BJ (cell line): ENCODE measurements around the gene SYNGR3. TPM values are rescaled to one million over a fixed set of nuclear protein-coding genes. Genes with fewer than 3 reads are reported as not detected.

Experiments
- CTCF ChIA-PET: fragments of 350-600 bp; formaldehyde crosslinking; extraction: SDS; loops from one replicate; lab custom pipeline; 2021; ENCODE audit warnings: antibody characterized with exemption, inconsistent platforms; lab: Yijun Ruan, JAX
- POLR2A ChIA-PET: fragments of 300-600 bp; sonication (Branson Sonifier 250); formaldehyde crosslinking; extraction: SDS; loops from one replicate; lab custom pipeline; 2021; ENCODE audit warnings: antibody characterized with exemption; lab: Charles Lee
- DNase-seq: peaks from one replicate; pipeline ENCODE4 v3.0.0-alpha.2; 2011; ENCODE audit warnings: low read depth
- H3K27me3 ChIP-seq: 2 replicates; pipeline ENCODE4 v1.6.0; 2011; ENCODE audit warnings: low read length; ENCODE audit not compliant: control insufficient read depth, insufficient read depth
- H3K36me3 ChIP-seq: 2 replicates; pipeline ENCODE4 v1.5.1; 2011; ENCODE audit warnings: low read length; ENCODE audit not compliant: control insufficient read depth, insufficient read depth
- H3K4me3 ChIP-seq: 2 replicates; pipeline ENCODE4 v1.5.1; 2011; ENCODE audit warnings: low read depth, mild to moderate bottlenecking, control low read depth, low read length
- CTCF ChIP-seq: IDR thresholded peaks from 2 replicates; pipeline ENCODE4 v1.5.1; 2011; ENCODE audit warnings: low read depth, mild to moderate bottlenecking, control low read depth, inconsistent platforms, low read length, moderate library complexity; ENCODE audit not compliant: insufficient read depth
- polyA plus RNA-seq: library from polyadenylated mRNA; depleted of rRNA; stranded (reverse); fragments of >200 nt; gene quantifications from 2 replicates; pipeline ENCODE4 v1.2.3, GENCODE V29; 2011

SYNGR3 gene
- polyA plus RNA-seq, 1 experiment: 3.3 TPM

DNA sequence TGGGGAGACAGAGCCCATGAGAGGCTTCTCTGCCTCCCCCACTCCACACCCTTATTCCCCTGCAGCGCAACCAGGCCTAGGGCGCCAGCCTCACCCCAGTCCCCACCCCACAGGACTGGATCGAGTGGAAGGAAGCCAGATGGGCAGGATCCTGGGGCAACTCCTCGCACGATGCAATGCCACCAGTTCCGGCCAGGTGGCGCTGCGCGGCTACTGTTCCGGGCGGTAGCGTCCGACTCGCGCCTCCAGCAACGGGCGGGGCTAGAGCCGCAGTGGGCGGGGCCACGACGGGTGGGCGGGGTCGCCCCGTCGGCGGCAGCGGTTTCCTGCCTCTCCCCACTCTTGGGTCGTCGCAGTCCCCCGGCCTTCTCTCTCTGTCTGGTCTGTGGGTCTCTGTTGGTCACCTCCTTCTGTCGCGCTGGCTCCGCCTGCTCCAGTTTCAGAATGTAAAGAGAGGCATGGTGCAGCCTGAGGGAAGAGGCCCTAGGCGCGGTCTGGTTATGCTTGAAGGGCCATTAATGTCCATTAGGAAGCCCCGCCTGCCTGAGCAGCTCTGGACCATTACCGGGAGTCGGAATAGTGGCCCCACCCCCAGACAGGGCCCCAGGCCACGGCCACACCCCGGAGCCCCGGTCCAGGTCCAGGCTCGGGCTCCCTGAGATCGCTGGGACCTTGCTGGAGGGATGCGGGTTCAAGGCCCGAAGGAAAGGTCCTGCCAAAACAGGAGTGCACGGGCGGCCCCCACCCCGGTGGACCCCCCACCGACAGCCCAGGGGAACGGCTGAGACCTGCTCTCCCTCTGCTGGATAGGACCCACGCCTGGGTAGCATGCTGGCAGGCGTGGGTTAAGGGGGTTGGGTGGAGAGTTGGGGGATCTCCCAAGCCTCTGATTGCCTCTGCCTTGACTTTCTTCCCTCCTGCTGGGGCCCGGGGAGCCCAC lies 33.6 kb downstream of the SYNGR3 start:
- peaks cover 6% of the 10 kb centered on the region; the same call in 1 of the 2 replicates for H3K27me3 ChIP-seq
- POLR2A ChIA-PET: interaction anchor here (0.6 to 1.5 kb wide), 3 partner anchors 117 to 153 kb away, joined by 4 to 22 read pairs (median 5); partner anchors contain the start of gene TRAF7
- CTCF ChIA-PET: interaction anchor here (0.6 to 4.2 kb wide), 42 partner anchors 9 to 1055 kb away, joined by 3 to 34 read pairs (median 5); partner anchors contain the start of genes NTHL1, TRAF7 and TSC2
- H3K36me3 ChIP-seq: no peaks in the 10 kb centered on the region
- H3K4me3 ChIP-seq: peak overlapping the region; percentile 18
- DNase-seq: no peak
- peak; percentile 89 for TF ChIP-seq CTCF

- no peak for TF ChIP-seq CTCF
- peaks cover 4% of the 10 kb centered on the region; the same call in 1 of the 2 replicates for H3K27me3 ChIP-seq
- ChIA-PET POLR2A (interaction anchor here (1.5 kb wide), 1 partner anchor 131 kb away, joined by 4 read pairs; the partner anchor contains the start of gene TRAF7), CTCF (interaction anchor here (0.6 to 4.2 kb wide), 19 partner anchors 8 to 130 kb away, joined by 3 to 34 read pairs (median 8); partner anchors contain the start of genes NTHL1 and TSC2)
- H3K36me3 ChIP-seq: no peaks in the 10 kb centered on the region
- no peak for DNase-seq
- no peak overlapping the region for H3K4me3 ChIP-seq
Observed at GRCh38 chr16:2024032-2024420, 34.3 kb downstream of the SYNGR3 start.

GRCh38 chr16:2025251-2025650 lies 35.5 kb downstream of the SYNGR3 start:
- Histone ChIP-seq H3K36me3 (peaks cover 8% of the 10 kb centered on the region), H3K4me3 (no peak overlapping the region), H3K27me3 (no peaks in the 10 kb centered on the region)
- ChIA-PET CTCF (interaction anchor here (1.7 to 4.2 kb wide), 3 partner anchors 31 to 127 kb away, joined by 9 to 34 read pairs (median 11); no protein-coding TSS in a partner anchor), POLR2A (no interaction called here)
- DNase-seq: no peak
- no peak for TF ChIP-seq CTCF

DNA sequence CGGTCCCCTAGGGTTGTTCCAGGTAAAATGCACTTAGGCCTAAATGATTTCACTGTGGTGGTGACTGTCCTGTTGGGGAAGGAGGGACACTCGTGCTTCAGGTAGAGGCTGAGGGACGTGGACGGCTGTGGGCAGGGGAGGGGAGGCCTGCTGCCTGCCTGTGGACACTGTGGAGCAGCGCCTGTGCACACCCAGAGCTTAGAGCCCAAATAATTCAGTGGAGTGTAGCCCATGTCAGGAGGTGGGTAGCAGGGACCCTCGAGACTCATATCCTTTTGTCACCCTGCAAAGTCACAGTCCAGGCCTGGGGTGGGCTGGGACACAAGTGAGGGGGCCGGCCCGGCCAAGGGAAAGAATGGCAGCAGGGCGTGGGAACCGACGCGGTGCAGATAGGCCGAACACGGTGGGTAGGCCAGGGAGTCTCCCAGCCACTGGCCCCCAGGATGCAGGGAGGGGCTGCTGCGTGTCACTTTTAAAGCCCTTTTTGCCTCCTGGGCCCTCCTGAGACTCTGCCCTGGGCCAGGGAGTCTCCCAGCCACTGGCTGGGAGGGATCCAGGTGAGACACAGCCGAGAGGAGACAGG lies 36.2 kb downstream of the SYNGR3 start:
- CTCF ChIA-PET: interaction anchor here (2.0 to 4.2 kb wide), 3 partner anchors 10 to 114 kb away, joined by 10 to 34 read pairs (median 11); no protein-coding TSS in a partner anchor

More for the DNA sequence above, 36.2 kb downstream of the SYNGR3 start:
- TF ChIP-seq CTCF: no peak
- H3K27me3 ChIP-seq: no peaks in the 10 kb centered on the region
- peaks cover 10% of the 10 kb centered on the region for H3K36me3 ChIP-seq
- POLR2A ChIA-PET: no interaction called here
- DNase-seq: no peak
- peak overlapping the region; percentile 62 for H3K4me3 ChIP-seq
